ENCODE results near the gene FAM13C. TPM values are rescaled to one million over a fixed set of nuclear protein-coding genes. Genes with fewer than 3 reads are reported as not detected.

The FAM13C gene
- total RNA-seq, 1 experiment from 2014 or later = 0.18 TPM

- no peak for DNase-seq
- peaks cover 12% of the 10 kb centered on the region for H3K27me3 Mint-ChIP-seq (ENCODE audit: insufficient read depth, unreplicated experiment)
- intact Hi-C loops (cut with micrococcal nuclease; ENCODE audit: unreplicated experiment) = no loop called here
- H3K9me3 ChIP-seq = no peaks in the 10 kb centered on the region
- H3K9me3 Mint-ChIP-seq (ENCODE audit: unreplicated experiment) = no peaks in the 10 kb centered on the region
- H3K4me1 Mint-ChIP-seq (ENCODE audit: low read depth, unreplicated experiment) = no peaks in the 10 kb centered on the region
- H3K4me3 ChIP-seq (ENCODE audit: low read depth, low read length) = no peak overlapping the region
- H3K36me3 ChIP-seq (ENCODE audit: control insufficient read depth, insufficient read depth, low read length) = no peaks in the 10 kb centered on the region
- H3K27ac Mint-ChIP-seq (ENCODE audit: unreplicated experiment) = no peak overlapping the region
- CTCF ChIA-PET = no interaction called here
- POLR2A ChIA-PET = no interaction called here
- H3K36me3 Mint-ChIP-seq (ENCODE audit: insufficient read depth, unreplicated experiment) = no peaks in the 10 kb centered on the region
- no TSS peak for BruUV-seq (replicated peaks)
- no peak overlapping the region for H3K4me3 Mint-ChIP-seq (ENCODE audit: unreplicated experiment)
- H3K4me1 ChIP-seq = no peaks in the 10 kb centered on the region
- TF ChIP-seq CTCF (IDR thresholded peaks at IDR 0.05; ENCODE audit: insufficient read depth in 1 of 2, low read depth in 1 of 2, low read length in 1 of 2, severe bottlenecking in 1 of 2, unreplicated experiment in 1 of 2) = no peak
- H3K27me3 ChIP-seq (replicated peaks; ENCODE audit: control insufficient read depth, insufficient read depth, low read length) = no peaks in the 10 kb centered on the region; the same call in none of the 2 replicates
Observed at GRCh38 chr10:59270492-59270891, 91.9 kb downstream of the FAM13C start.

DNA sequence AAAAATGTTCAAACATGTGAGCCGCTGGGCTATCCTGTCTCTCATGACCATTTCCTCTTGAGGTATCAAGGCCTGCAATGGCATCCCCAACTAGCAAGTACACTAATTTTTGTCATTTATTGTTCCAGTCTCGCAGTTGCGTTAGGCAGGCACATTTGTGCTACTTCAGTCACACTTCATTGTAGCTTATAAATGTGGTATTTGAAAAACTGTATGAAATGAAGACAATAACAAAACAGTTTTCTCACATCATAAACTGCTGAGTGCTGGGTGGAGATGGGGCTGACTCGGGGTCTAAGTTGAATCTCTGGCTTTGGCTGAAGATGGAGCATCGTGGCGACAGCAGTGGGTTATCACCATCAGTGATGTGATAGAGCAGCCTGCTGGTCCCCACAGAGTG is 92.7 kb downstream of the FAM13C start:
- Histone ChIP-seq H3K36me3 (ENCODE audit: control insufficient read depth, insufficient read depth, low read length) (no peaks in the 10 kb centered on the region), H3K4me1 (no peaks in the 10 kb centered on the region), H3K27me3 (replicated peaks; ENCODE audit: control insufficient read depth, insufficient read depth, low read length) (no peaks in the 10 kb centered on the region; the same call in none of the 2 replicates), H3K9me3 (no peaks in the 10 kb centered on the region), H3K4me3 (ENCODE audit: low read depth, low read length) (no peak overlapping the region)
- Mint-ChIP-seq H3K27ac (ENCODE audit: unreplicated experiment) (no peak overlapping the region), H3K4me3 (ENCODE audit: unreplicated experiment) (no peak overlapping the region), H3K36me3 (ENCODE audit: insufficient read depth, unreplicated experiment) (no peaks in the 10 kb centered on the region), H3K9me3 (ENCODE audit: unreplicated experiment) (no peaks in the 10 kb centered on the region), H3K27me3 (ENCODE audit: insufficient read depth, unreplicated experiment) (peaks cover 12% of the 10 kb centered on the region), H3K4me1 (ENCODE audit: low read depth, unreplicated experiment) (no peaks in the 10 kb centered on the region)
- CTCF ChIA-PET = no interaction called here
- no TSS peak for BruUV-seq (replicated peaks)
- TF ChIP-seq CTCF (IDR thresholded peaks at IDR 0.05; ENCODE audit: insufficient read depth in 1 of 2, low read depth in 1 of 2, low read length in 1 of 2, severe bottlenecking in 1 of 2, unreplicated experiment in 1 of 2) = no peak
- intact Hi-C loops (cut with micrococcal nuclease; ENCODE audit: unreplicated experiment) = no loop called here
- DNase-seq = no peak
- POLR2A ChIA-PET = no interaction called here

DNA sequence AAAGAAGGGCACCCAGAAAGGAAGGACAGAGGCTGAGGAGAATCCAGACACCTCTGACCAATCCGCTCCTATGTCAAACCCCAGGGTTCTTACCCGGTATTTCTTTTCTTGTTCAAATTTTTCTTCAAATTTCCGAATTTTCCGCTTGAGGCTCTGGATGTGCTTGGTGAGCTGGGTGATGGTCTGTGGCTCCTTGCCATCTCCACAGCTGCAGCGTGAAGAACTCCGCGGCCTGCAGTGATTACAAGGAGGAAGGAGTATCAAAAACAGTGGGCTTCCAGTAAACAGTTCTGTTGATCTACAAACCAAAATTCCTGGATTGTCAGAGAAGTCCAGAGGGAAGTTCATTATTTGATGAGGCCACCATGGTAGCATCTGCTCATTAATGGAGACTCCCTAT is 93.9 kb downstream of the FAM13C start:
- no peaks in the 10 kb centered on the region; the same call in none of the 2 replicates for H3K27me3 ChIP-seq (replicated peaks; ENCODE audit: control insufficient read depth, insufficient read depth, low read length)
- peaks cover 12% of the 10 kb centered on the region for H3K27me3 Mint-ChIP-seq (ENCODE audit: insufficient read depth, unreplicated experiment)
- H3K27ac Mint-ChIP-seq (ENCODE audit: unreplicated experiment) = no peak overlapping the region
- no peak overlapping the region for H3K4me3 ChIP-seq (ENCODE audit: low read depth, low read length)
- no peaks in the 10 kb centered on the region for H3K36me3 Mint-ChIP-seq (ENCODE audit: insufficient read depth, unreplicated experiment)
- no peaks in the 10 kb centered on the region for H3K4me1 Mint-ChIP-seq (ENCODE audit: low read depth, unreplicated experiment)
- H3K9me3 Mint-ChIP-seq (ENCODE audit: unreplicated experiment) = no peaks in the 10 kb centered on the region
- DNase-seq = no peak
- H3K4me1 ChIP-seq = no peaks in the 10 kb centered on the region
- no TSS peak for BruUV-seq (replicated peaks)
- ChIA-PET POLR2A (no interaction called here), CTCF (no interaction called here)
- H3K9me3 ChIP-seq = no peaks in the 10 kb centered on the region
- TF ChIP-seq CTCF (IDR thresholded peaks at IDR 0.05; ENCODE audit: insufficient read depth in 1 of 2, low read depth in 1 of 2, low read length in 1 of 2, severe bottlenecking in 1 of 2, unreplicated experiment in 1 of 2) = no peak
- H3K4me3 Mint-ChIP-seq (ENCODE audit: unreplicated experiment) = no peak overlapping the region
- intact Hi-C loops (cut with micrococcal nuclease; ENCODE audit: unreplicated experiment) = no loop called here
- no peaks in the 10 kb centered on the region for H3K36me3 ChIP-seq (ENCODE audit: control insufficient read depth, insufficient read depth, low read length)
